ENCODE results near the gene GPATCH2L. TPM values are rescaled to one million over a fixed set of nuclear protein-coding genes. Genes with fewer than 3 reads are reported as not detected.

Gene GPATCH2L
- polyA plus RNA-seq, 6 donors from 2014 or later: 10.7 to 18.1 (median 13.3) TPM

DNA sequence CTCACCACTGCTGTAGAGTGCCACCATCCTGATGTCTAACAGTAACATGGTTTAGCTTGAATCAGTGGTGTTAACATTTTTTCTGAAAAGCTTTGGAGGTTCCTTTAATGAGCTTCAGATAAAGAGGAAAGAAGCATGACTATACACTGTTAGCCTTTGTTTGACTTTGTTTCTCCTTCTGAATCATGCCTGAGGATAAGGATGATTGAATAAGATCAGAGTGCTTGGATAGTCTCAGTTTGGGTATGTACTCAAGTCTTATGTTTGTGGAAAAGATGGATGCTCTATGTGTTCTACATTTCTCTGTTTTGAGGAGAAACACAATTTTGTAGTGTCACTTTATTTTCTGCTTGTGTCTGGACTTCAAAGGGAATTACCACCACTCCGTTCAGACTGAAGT lies 42.0 kb downstream of the GPATCH2L start:
- H3K27ac Mint-ChIP-seq: peak overlapping the region in 3 of 6 donors; percentile 24 to 61 (median 28)
- peak overlapping the region in 1 of 8 donors; percentile 4 for H3K4me3 Mint-ChIP-seq
- ATAC-seq (ENCODE audit: low read depth in 2 of 2) (no peak), DNase-seq (no peak)
- peaks cover 25 to 30% (median 30%) of the 10 kb centered on the region in 3 donors for H3K4me1 Mint-ChIP-seq
- H3K27me3 Mint-ChIP-seq: no peaks in the 10 kb centered on the region
- H3K36me3 Mint-ChIP-seq: peaks cover 13 to 37% of the 10 kb centered on the region in 2 donors
- H3K9me3 Mint-ChIP-seq: no peaks in the 10 kb centered on the region

- peaks cover 13 to 33% of the 10 kb centered on the region in 2 donors for H3K36me3 Mint-ChIP-seq
- H3K4me3 Mint-ChIP-seq: no peak overlapping the region
- no peaks in the 10 kb centered on the region for H3K9me3 Mint-ChIP-seq
- no peak for DNase-seq
- peaks cover 22 to 26% (median 25%) of the 10 kb centered on the region in 3 donors for H3K4me1 Mint-ChIP-seq
- no peak overlapping the region for H3K27ac Mint-ChIP-seq
- H3K27me3 Mint-ChIP-seq: no peaks in the 10 kb centered on the region
- ATAC-seq (ENCODE audit: low read depth in 2 of 2): no peak
Observed at GRCh38 chr14:76194327-76194726, 42.6 kb downstream of the GPATCH2L start.

- H3K36me3 Mint-ChIP-seq: peaks cover 17 to 40% of the 10 kb centered on the region in 2 donors
- no peaks in the 10 kb centered on the region for H3K27me3 Mint-ChIP-seq
- peak overlapping the region in 1 of 6 donors; percentile 51 for H3K27ac Mint-ChIP-seq
- H3K4me3 Mint-ChIP-seq: no peak overlapping the region
- peaks cover 21 to 25% (median 22%) of the 10 kb centered on the region in 3 donors for H3K4me1 Mint-ChIP-seq
- ATAC-seq (ENCODE audit: low read depth in 2 of 2): no peak
- DNase-seq: no peak
- H3K9me3 Mint-ChIP-seq: no peaks in the 10 kb centered on the region
Observed at GRCh38 chr14:76195003-76195402, 43.3 kb downstream of the GPATCH2L start.

DNA sequence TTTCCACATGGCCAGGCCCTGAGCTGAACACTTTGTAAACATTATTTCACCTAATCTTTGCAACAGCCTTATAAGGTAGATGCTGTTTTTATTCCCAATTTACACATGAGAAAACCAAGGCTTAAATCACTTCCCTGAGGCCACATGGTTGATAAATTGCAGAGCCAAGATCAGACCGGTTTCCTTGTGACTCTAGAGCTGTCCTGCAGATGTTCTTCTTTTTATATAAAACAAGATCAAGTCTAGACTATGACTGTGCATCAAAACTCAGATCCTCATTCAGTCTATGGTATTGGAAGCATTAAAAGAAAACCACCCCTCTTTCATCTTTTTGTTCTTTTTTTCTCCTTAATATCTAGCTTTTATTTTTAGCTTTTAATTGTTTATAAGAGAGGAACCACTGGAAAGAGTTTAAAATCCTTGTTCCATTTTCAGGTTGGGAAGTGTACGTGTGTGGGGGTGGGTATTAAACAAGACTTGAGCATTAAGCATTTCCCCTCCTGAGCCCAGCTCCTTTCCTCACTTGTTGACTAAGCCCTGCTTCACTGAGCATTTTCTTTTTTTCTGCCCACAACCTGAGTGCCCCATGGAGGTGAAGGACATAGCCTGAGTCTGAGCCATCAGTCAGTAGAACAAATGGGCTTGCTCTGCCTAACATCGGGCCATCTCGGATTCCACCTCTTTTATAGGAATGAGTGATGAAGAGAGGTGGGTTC lies 45.4 kb downstream of the GPATCH2L start:
- Mint-ChIP-seq H3K4me1 (peaks cover 4 to 9% (median 7%) of the 10 kb centered on the region in 3 donors), H3K27ac (peak overlapping the region in 2 of 6 donors; percentile 6 to 54), H3K36me3 (peaks cover 38 to 52% of the 10 kb centered on the region in 2 donors)

GRCh38 chr14:76201162-76201561 lies 49.4 kb downstream of the GPATCH2L start:
- no peaks in the 10 kb centered on the region for H3K9me3 Mint-ChIP-seq

More for the DNA sequence above, 45.4 kb downstream of the GPATCH2L start:
- DNase-seq: no peak
- no peaks in the 10 kb centered on the region for H3K9me3 Mint-ChIP-seq
- no peaks in the 10 kb centered on the region for H3K27me3 Mint-ChIP-seq
- no peak for ATAC-seq (ENCODE audit: low read depth in 2 of 2)
- no peak overlapping the region for H3K4me3 Mint-ChIP-seq

GRCh38 chr14:76203086-76204001 lies 51.6 kb downstream of the GPATCH2L start:
- Mint-ChIP-seq H3K4me3 (no peak overlapping the region), H3K4me1 (peaks cover 0 to 1% (median 0%) of the 10 kb centered on the region in 3 donors), H3K27me3 (no peaks in the 10 kb centered on the region), H3K9me3 (no peaks in the 10 kb centered on the region), H3K36me3 (peaks cover 39 to 42% of the 10 kb centered on the region in 2 donors), H3K27ac (peak overlapping the region in 1 of 6 donors; percentile 25)
- ATAC-seq (ENCODE audit: low read depth in 2 of 2) (no peak), DNase-seq (no peak)

More at GRCh38 chr14:76201162-76201561, 49.4 kb downstream of the GPATCH2L start:
- Mint-ChIP-seq H3K4me3 (no peak overlapping the region), H3K27me3 (no peaks in the 10 kb centered on the region), H3K36me3 (peaks cover 51 to 52% of the 10 kb centered on the region in 2 donors), H3K4me1 (no peaks in the 10 kb centered on the region), H3K27ac (peak overlapping the region in 2 of 6 donors; percentile 27 to 60)
- DNase-seq (no peak), ATAC-seq (ENCODE audit: low read depth in 2 of 2) (no peak)

GRCh38 chr14:76204461-76205230 lies 52.9 kb downstream of the GPATCH2L start:
- H3K27me3 Mint-ChIP-seq: no peaks in the 10 kb centered on the region
- DNase-seq (no peak), ATAC-seq (ENCODE audit: low read depth in 2 of 2) (no peak)
- H3K36me3 Mint-ChIP-seq: peaks cover 36 to 41% of the 10 kb centered on the region in 2 donors
- H3K4me1 Mint-ChIP-seq: peaks cover 0 to 4% (median 0%) of the 10 kb centered on the region in 3 donors
- H3K4me3 Mint-ChIP-seq: no peak overlapping the region
- no peak overlapping the region for H3K27ac Mint-ChIP-seq
- no peaks in the 10 kb centered on the region for H3K9me3 Mint-ChIP-seq

DNA sequence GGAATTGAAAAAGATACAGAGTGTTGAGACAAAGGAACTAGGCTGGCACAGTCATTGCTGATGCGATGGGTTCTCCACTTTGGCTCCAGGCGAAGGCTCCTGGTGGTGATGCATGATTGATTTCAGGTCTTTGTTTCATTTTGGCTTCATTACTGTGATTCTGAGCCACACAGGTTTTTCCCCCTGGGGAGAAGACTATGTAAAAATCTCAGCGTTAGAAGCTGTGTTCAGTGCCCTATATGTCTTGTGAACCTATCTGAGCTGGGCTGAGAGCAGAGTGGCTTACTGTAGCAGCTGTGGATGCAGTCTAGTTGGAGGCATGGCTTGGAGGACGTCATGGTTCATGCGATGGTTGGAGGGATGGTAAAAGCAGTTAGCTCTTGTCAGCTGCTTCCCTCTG lies 54.0 kb downstream of the GPATCH2L start:
- DNase-seq (no peak), ATAC-seq (ENCODE audit: low read depth in 2 of 2) (no peak)
- no peaks in the 10 kb centered on the region for H3K27me3 Mint-ChIP-seq
- H3K4me1 Mint-ChIP-seq: peaks cover 0 to 4% (median 0%) of the 10 kb centered on the region in 3 donors
- H3K27ac Mint-ChIP-seq: no peak overlapping the region
- H3K9me3 Mint-ChIP-seq: no peaks in the 10 kb centered on the region
- H3K4me3 Mint-ChIP-seq: no peak overlapping the region
- H3K36me3 Mint-ChIP-seq: peaks cover 25 to 31% of the 10 kb centered on the region in 2 donors

DNA sequence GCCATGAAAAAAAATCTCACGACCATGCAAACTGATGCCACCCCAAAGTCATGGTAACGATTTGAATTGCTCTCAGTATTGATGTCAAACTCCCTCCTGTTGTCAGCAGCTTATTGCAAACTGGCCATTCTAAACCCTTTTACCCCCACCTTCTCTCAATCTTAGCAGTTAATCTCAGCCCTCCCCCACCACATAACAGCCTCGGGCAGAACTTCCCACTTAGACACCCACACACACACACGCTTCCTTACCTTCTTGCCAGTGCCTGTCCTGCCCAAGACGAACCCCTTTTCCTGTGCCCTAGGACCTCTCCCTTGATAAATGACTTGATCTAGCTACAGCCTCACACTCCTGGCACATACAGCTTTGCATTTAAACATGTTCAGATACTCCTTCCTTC lies 56.6 kb downstream of the GPATCH2L start:
- Mint-ChIP-seq H3K9me3 (peaks cover 0 to 2% (median 0%) of the 10 kb centered on the region in 7 donors), H3K27ac (peak overlapping the region in 2 of 6 donors; percentile 16 to 44), H3K27me3 (no peaks in the 10 kb centered on the region), H3K4me3 (peak overlapping the region in 1 of 8 donors; percentile 7), H3K4me1 (peaks cover 0 to 4% (median 0%) of the 10 kb centered on the region in 3 donors), H3K36me3 (peaks cover 11 to 17% of the 10 kb centered on the region in 2 donors)
- no peak for DNase-seq
- no peak for ATAC-seq (ENCODE audit: low read depth in 2 of 2)

- peaks cover 0 to 11% of the 10 kb centered on the region in 2 donors for H3K36me3 Mint-ChIP-seq
- no peak overlapping the region for H3K4me3 Mint-ChIP-seq
- H3K9me3 Mint-ChIP-seq: peaks cover 0 to 2% (median 0%) of the 10 kb centered on the region in 7 donors
- DNase-seq: no peak
- peaks cover 0 to 4% (median 0%) of the 10 kb centered on the region in 3 donors for H3K4me1 Mint-ChIP-seq
- H3K27me3 Mint-ChIP-seq: no peaks in the 10 kb centered on the region
- no peak for ATAC-seq (ENCODE audit: low read depth in 2 of 2)
- no peak overlapping the region for H3K27ac Mint-ChIP-seq
Observed at GRCh38 chr14:76212242-76212641, 60.5 kb downstream of the GPATCH2L start.

DNA sequence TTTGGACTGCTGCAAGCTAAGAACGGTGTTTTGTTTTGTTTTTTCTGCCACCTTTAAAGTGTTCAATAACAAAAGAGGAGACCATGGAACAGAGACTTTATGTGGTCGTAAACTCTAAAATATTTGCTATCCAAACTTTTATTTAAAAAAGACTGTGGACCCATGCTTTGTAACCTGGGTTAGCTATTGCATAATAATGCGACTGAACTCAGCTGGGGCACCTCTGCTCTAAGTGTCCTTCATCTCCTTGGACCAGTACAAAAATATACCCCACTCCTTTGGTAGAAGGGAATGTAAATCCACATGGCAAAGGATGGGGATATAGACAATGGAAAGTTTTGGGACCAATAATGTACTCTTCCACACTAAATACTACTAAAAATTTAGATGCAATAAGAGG lies 65.5 kb downstream of the GPATCH2L start:
- H3K9me3 Mint-ChIP-seq: peaks cover 0 to 9% (median 2%) of the 10 kb centered on the region in 7 donors
- DNase-seq: no peak
- no peaks in the 10 kb centered on the region for H3K27me3 Mint-ChIP-seq
- no peaks in the 10 kb centered on the region for H3K4me1 Mint-ChIP-seq
- H3K27ac Mint-ChIP-seq: no peak overlapping the region
- ATAC-seq (ENCODE audit: low read depth in 2 of 2): no peak
- H3K36me3 Mint-ChIP-seq: peaks cover 0 to 5% of the 10 kb centered on the region in 2 donors
- H3K4me3 Mint-ChIP-seq: no peak overlapping the region

DNA sequence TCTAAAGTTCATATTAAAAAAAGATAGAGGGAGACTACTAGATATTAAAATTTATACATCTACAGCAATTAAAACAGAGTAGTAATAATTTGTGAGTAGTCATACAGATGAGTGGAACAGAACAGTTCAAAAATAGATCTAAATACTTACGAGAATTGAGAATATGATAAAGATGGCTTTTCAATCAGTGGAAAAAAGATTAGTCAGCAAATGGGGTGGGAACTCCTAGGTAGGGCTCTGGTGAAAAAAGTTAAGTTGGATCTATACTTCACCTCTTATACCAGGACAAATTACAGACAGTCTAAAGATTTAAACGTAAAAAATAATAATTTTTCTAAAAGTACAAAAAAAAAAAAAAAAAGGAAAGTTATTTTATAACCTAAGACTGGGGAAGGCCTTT lies 66.9 kb downstream of the GPATCH2L start:
- Mint-ChIP-seq H3K27ac (no peak overlapping the region), H3K4me1 (no peaks in the 10 kb centered on the region), H3K27me3 (no peaks in the 10 kb centered on the region), H3K4me3 (no peak overlapping the region), H3K9me3 (peaks cover 0 to 12% (median 4%) of the 10 kb centered on the region in 7 donors), H3K36me3 (peaks cover 0 to 5% of the 10 kb centered on the region in 2 donors)
- no peak for ATAC-seq (ENCODE audit: low read depth in 2 of 2)
- DNase-seq: no peak

DNA sequence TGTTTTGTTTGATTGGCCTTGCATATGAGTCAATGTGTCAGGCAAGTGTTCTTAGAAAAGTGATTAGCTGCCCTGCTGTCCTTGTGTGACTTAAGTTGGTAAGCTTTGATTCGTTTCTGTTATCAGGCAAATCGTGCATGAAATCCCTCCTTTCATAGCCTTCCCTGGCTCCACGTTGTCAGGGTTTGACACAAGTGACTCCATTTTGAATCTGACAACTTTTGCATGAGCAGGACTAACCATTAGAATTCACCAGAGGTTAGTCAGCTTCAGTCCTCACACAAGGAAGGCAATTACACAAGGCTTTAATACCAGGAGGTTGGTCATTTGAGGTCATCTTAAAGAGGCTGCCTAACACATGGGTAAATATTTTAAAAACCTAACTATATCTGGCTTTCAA lies 68.2 kb downstream of the GPATCH2L start:
- Mint-ChIP-seq H3K36me3 (peaks cover 0 to 5% of the 10 kb centered on the region in 2 donors), H3K27me3 (no peaks in the 10 kb centered on the region)

More for the DNA sequence above, 68.2 kb downstream of the GPATCH2L start:
- Mint-ChIP-seq H3K27ac (no peak overlapping the region), H3K9me3 (peaks cover 0 to 24% (median 9%) of the 10 kb centered on the region in 7 donors), H3K4me1 (no peaks in the 10 kb centered on the region), H3K4me3 (no peak overlapping the region)
- DNase-seq: no peak
- ATAC-seq (ENCODE audit: low read depth in 2 of 2): no peak
